IMR-90 (cell line): ENCODE results near the gene TPMT. TPM values are rescaled to one million over a fixed set of nuclear protein-coding genes. Genes with fewer than 3 reads are reported as not detected.

ENCODE experiments used
- ATAC-seq: fragments of 200-7000 bp; cut with Tn5 transposase; 2 replicates; pipeline ENCODE4 v1.9.1; 2020; ENCODE audit warnings: low read depth, mild to moderate bottlenecking, moderate library complexity
- BruUV-seq: library from RNA; stranded (reverse); fragments of 400-500 nt; replicated peaks from 2 replicates; lab custom pipeline; 2021; lab: Mats Ljungman, UMichigan
- CTCF ChIA-PET: fragments of 300-600 bp; formaldehyde crosslinking; extraction: SDS; loops from one replicate; lab custom pipeline; 2021; ENCODE audit warnings: antibody characterized with exemption; lab: Yijun Ruan, JAX
- POLR2A ChIA-PET: fragments of 300-600 bp; sonication (Branson Sonifier 250); formaldehyde crosslinking; loops from one replicate; lab custom pipeline; 2022; ENCODE audit warnings: antibody characterized with exemption; ENCODE audit not compliant: unreplicated experiment; lab: Charles Lee
- DNase-seq: peaks from one replicate; pipeline ENCODE4 v3.0.0; 2013
- H2AFZ ChIP-seq: replicated peaks from 2 replicates; pipeline ENCODE3; 2013; ENCODE audit warnings: low read length, mild to moderate bottlenecking; ENCODE audit not compliant: poor library complexity
- H2AK5ac ChIP-seq: 2 replicates; pipeline ENCODE4 v1.6.1; 2013; ENCODE audit warnings: low read depth, low read length, inconsistent platforms
- H2AK9ac ChIP-seq: replicated peaks from 2 replicates; pipeline ENCODE3; 2013; ENCODE audit warnings: mild to moderate bottlenecking, low read depth, low read length, moderate library complexity; ENCODE audit not compliant: poor library complexity
- H2BK120ac ChIP-seq: 2 replicates; pipeline ENCODE4 v1.6.1; 2013; ENCODE audit warnings: low read depth, low read length, inconsistent platforms
- H2BK15ac ChIP-seq: 3 replicates; pipeline ENCODE4 v1.6.1; 2013; ENCODE audit warnings: low read depth, low read length, inconsistent platforms
- H2BK20ac ChIP-seq: 2 replicates; pipeline ENCODE4 v1.6.1; 2013; ENCODE audit warnings: low read depth, mild to moderate bottlenecking, inconsistent platforms, low read length, moderate library complexity
- H2BK5ac ChIP-seq: 2 replicates; pipeline ENCODE4 v1.6.1; 2013; ENCODE audit warnings: mild to moderate bottlenecking, low read depth, low read length, inconsistent platforms; ENCODE audit not compliant: poor library complexity, severe bottlenecking
- H3K14ac ChIP-seq: replicated peaks from 2 replicates; pipeline ENCODE4 v1.6.1; 2013; ENCODE audit warnings: low read depth, low read length, inconsistent platforms
- H3K18ac ChIP-seq: 2 replicates; pipeline ENCODE4 v1.6.1; 2013; ENCODE audit warnings: low read depth, low read length, control low read depth
- H3K23ac ChIP-seq: 2 replicates; pipeline ENCODE4 v1.6.1; 2013; ENCODE audit warnings: low read depth, low read length, inconsistent platforms
- H3K27ac ChIP-seq: 2 replicates; pipeline ENCODE4 v1.5.1; 2013; ENCODE audit warnings: mild to moderate bottlenecking, control low read depth, low read length; ENCODE audit not compliant: insufficient read depth
- H3K27me3 ChIP-seq: 2 replicates; pipeline ENCODE4 v1.6.1; 2013; ENCODE audit warnings: low read length; ENCODE audit not compliant: control insufficient read depth, insufficient read depth
- H3K36me3 ChIP-seq: 2 replicates; pipeline ENCODE4 v1.6.1; 2013; ENCODE audit warnings: low read length, mixed read lengths; ENCODE audit not compliant: control insufficient read depth, insufficient read depth
- H3K4ac ChIP-seq: 2 replicates; pipeline ENCODE4 v1.6.1; 2013; ENCODE audit warnings: low read depth, low read length, inconsistent platforms
- H3K4me1 ChIP-seq: 2 replicates; pipeline ENCODE4 v1.6.1; 2013; ENCODE audit warnings: low read length, mixed read lengths; ENCODE audit not compliant: control insufficient read depth, insufficient read depth
- H3K4me2 ChIP-seq: 2 replicates; pipeline ENCODE4 v1.6.1; 2013; ENCODE audit warnings: low read depth, mild to moderate bottlenecking, control low read depth, low read length, moderate library complexity
- H3K4me3 ChIP-seq: 2 replicates; pipeline ENCODE4 v1.5.1; 2013; ENCODE audit warnings: low read depth, mild to moderate bottlenecking, control low read depth, low read length, moderate library complexity; ENCODE audit not compliant: insufficient read depth
- H3K56ac ChIP-seq: 2 replicates; pipeline ENCODE4 v1.6.1; 2013; ENCODE audit warnings: low read length, inconsistent platforms; ENCODE audit not compliant: insufficient read depth; ENCODE audit errors: extremely low read depth
- H3K79me1 ChIP-seq, 2 experiments: 2 replicates each; pipeline ENCODE4 v1.6.1; 2013; ENCODE audit warnings: low read length in 2 of 2, inconsistent platforms in 1 of 2, low read depth in 1 of 2
- H3K9ac ChIP-seq: 2 replicates; pipeline ENCODE4 v1.6.1; 2013; ENCODE audit warnings: low read depth, low read length, control low read depth
- H3K9me1 ChIP-seq: 2 replicates; pipeline ENCODE4 v1.6.1; 2013; ENCODE audit warnings: low read length, inconsistent platforms; ENCODE audit not compliant: insufficient read depth
- H3K9me3 ChIP-seq: 2 replicates; pipeline ENCODE4 v1.6.1; 2013; ENCODE audit warnings: low read length; ENCODE audit not compliant: control insufficient read depth, insufficient read depth
- H4K20me1 ChIP-seq: 2 replicates; pipeline ENCODE4 v1.6.1; 2013; ENCODE audit warnings: low read length, inconsistent platforms; ENCODE audit not compliant: insufficient read depth
- H4K5ac ChIP-seq: 2 replicates; pipeline ENCODE4 v1.6.1; 2013; ENCODE audit warnings: mild to moderate bottlenecking, low read depth, low read length, control low read depth
- H4K8ac ChIP-seq, 2 experiments: 2 replicates each; pipeline ENCODE4 v1.6.1; 2013; ENCODE audit warnings: low read depth in 2 of 2, low read length in 2 of 2, control low read depth in 1 of 2, inconsistent platforms in 1 of 2
- H4K91ac ChIP-seq: 2 replicates; pipeline ENCODE4 v1.6.1; 2013; ENCODE audit warnings: low read depth, low read length, inconsistent platforms; ENCODE audit not compliant: insufficient read depth
- BHLHE40 ChIP-seq: fragments of 150-350 bp; IDR thresholded peaks from 2 replicates; pipeline ENCODE4 v1.6.1; 2016; ENCODE audit warnings: mild to moderate bottlenecking, low read depth, low read length
- CEBPB ChIP-seq: IDR thresholded peaks from 2 replicates; pipeline ENCODE4 v1.6.1; 2012; ENCODE audit warnings: low read depth, low read length, improper control_type of control experiment
- ELK1 ChIP-seq: fragments of 150-350 bp; IDR thresholded peaks from 2 replicates; pipeline ENCODE4 v1.6.1; 2016; ENCODE audit warnings: low read depth, mild to moderate bottlenecking, low read length, moderate library complexity, borderline replicate concordance
- FOS ChIP-seq: fragments of 150-350 bp; IDR thresholded peaks from 2 replicates; pipeline ENCODE4 v1.6.1; 2016; ENCODE audit warnings: low read depth, low read length
- MAFK ChIP-seq: IDR thresholded peaks from 2 replicates; pipeline ENCODE4 v1.6.1; 2012; ENCODE audit warnings: low read depth, low read length, improper control_type of control experiment
- MAZ ChIP-seq: IDR thresholded peaks from 2 replicates; pipeline ENCODE4 v1.6.1; 2012; ENCODE audit warnings: low read depth, mild to moderate bottlenecking, low read length, improper control_type of control experiment, moderate library complexity, borderline replicate concordance
- MXI1 ChIP-seq: IDR thresholded peaks from 2 replicates; pipeline ENCODE4 v1.6.1; 2012; ENCODE audit warnings: low read depth, mild to moderate bottlenecking, low read length, moderate library complexity, borderline replicate concordance
- POLR2A ChIP-seq: IDR thresholded peaks from 2 replicates; pipeline ENCODE4 v1.6.1; 2012; ENCODE audit warnings: mild to moderate bottlenecking, low read depth, low read length
- RAD21 ChIP-seq: IDR thresholded peaks from 2 replicates; pipeline ENCODE4 v1.6.1; 2012; ENCODE audit warnings: low read length, improper control_type of control experiment
- RFX5 ChIP-seq: IDR thresholded peaks from 2 replicates; pipeline ENCODE4 v1.8.0; 2012; ENCODE audit warnings: low read depth, mild to moderate bottlenecking, low read length, moderate library complexity
- WGBS, 2 experiments: methylation state at CpG; one replicate each; pipeline versions ENCODE4 v1.1.5 to v1.1.7; 2013; ENCODE audit warnings: missing lambda C conversion rate in 2 of 2; ENCODE audit not compliant: insufficient read length in 1 of 2; ENCODE audit errors: extremely low coverage in 2 of 2; 5-methylcytosine and 5-hydroxymethylcytosine counted together
- dilution Hi-C: fragments of 300-500 bp; cut with HindIII; formaldehyde crosslinking; loops from one replicate; pipeline ENCODE4 v1.14.3; 2018; ENCODE audit warnings: low sequenced_read_pairs; ENCODE audit not compliant: unreplicated experiment
- in situ Hi-C: fragments of 300-500 bp; cut with MboI; formaldehyde crosslinking; loops from 3 replicates; pipeline ENCODE4 v1.14.3; 2019; ENCODE audit warnings: low sequenced_read_pairs, inconsistent platforms, mixed read lengths
- intact Hi-C: fragments of 100-400 bp; cut with micrococcal nuclease; formaldehyde crosslinking; loops from 2 replicates; pipeline ENCODE4 v1.10.0; 2022
- polyA plus RNA-seq, 3 experiments: library from polyadenylated mRNA; depleted of rRNA; stranded (reverse); fragments of >200 nt; gene quantifications; 2 replicates each; pipeline ENCODE4 v1.2.3, GENCODE V29; 2012; ENCODE audit warnings: low replicate concordance in 1 of 3
- total RNA-seq: library from RNA; depleted of rRNA; stranded (reverse); fragments of >200 nt; gene quantifications from 2 replicates; pipeline ENCODE4 v1.2.3, GENCODE V29; 2012

Gene TPMT
- total and polyA plus RNA-seq, 2 of the 4 experiments (the other 2 are of a cell fraction), result 10.8 to 14.1 TPM

- POLR2A ChIA-PET, result no interaction called here
- no peak overlapping the region; the same call in 1 of the 2 replicates for H3K23ac ChIP-seq
- no peak overlapping the region for H2BK15ac ChIP-seq
- BruUV-seq, result no TSS peak
- H2AK9ac ChIP-seq, result no peak overlapping the region
- no peak overlapping the region for H3K4me2 ChIP-seq
- H3K9ac ChIP-seq, result no peak overlapping the region
- H3K79me1 ChIP-seq, result no peaks in the 10 kb centered on the region
- TF ChIP-seq MAZ (no peak), BHLHE40 (no peak), POLR2A (no peak), RAD21 (no peak), MAFK (no peak), RFX5 (no peak), FOS (no peak), ELK1 (no peak), CEBPB (no peak), MXI1 (no peak)
- no peaks in the 10 kb centered on the region for H3K27me3 ChIP-seq
- intact Hi-C loops, result no loop called here
- no peak overlapping the region for H3K4me3 ChIP-seq
- no peak overlapping the region for H2BK20ac ChIP-seq
- H4K8ac ChIP-seq, result no peak overlapping the region
- no peak overlapping the region for H2BK5ac ChIP-seq
- H2AK5ac ChIP-seq, result no peak overlapping the region
- no CpG with 5 or more reads among the region's 2 CpGs for WGBS, 2 experiments
- no peak overlapping the region for H3K18ac ChIP-seq
- H3K36me3 ChIP-seq, result peaks cover 2% of the 10 kb centered on the region; the same call in 1 of the 2 replicates
- dilution Hi-C loops, result no loop called here
- H3K9me3 ChIP-seq, result no peaks in the 10 kb centered on the region
- in situ Hi-C loops, result no loop called here
- no peak overlapping the region for H3K14ac ChIP-seq
- no peak overlapping the region for H4K91ac ChIP-seq
- H2AFZ ChIP-seq, result no peak overlapping the region
- H3K9me1 ChIP-seq, result no peaks in the 10 kb centered on the region; the same call in 1 of the 2 replicates
- H4K20me1 ChIP-seq, result no peaks in the 10 kb centered on the region
- CTCF ChIA-PET, result no interaction called here
- DNase-seq (no peak), ATAC-seq (no peak)
- no peak overlapping the region for H3K56ac ChIP-seq
- no peak overlapping the region for H2BK120ac ChIP-seq
- no peak overlapping the region for H4K5ac ChIP-seq
- no peaks in the 10 kb centered on the region for H3K4me1 ChIP-seq
- no peak overlapping the region for H3K27ac ChIP-seq
- no peak overlapping the region for H3K4ac ChIP-seq
Measured at GRCh38 chr6:18186033-18186432, 31.2 kb upstream of the TPMT start.
